HG03442 (cell line): ENCODE data around the gene ADAMTS19.
A peak's percentile ranks its signal among the peaks of the same experiment; 100 is the strongest.

Source experiments
- ATAC-seq: cut with Tn5 transposase; IDR thresholded peaks from one replicate; pipeline ENCODE4 v1.9.1; 2021; ENCODE audit warnings: mild to moderate bottlenecking, moderate library complexity; ENCODE audit not compliant: unreplicated experiment

ADAMTS19 gene

DNA sequence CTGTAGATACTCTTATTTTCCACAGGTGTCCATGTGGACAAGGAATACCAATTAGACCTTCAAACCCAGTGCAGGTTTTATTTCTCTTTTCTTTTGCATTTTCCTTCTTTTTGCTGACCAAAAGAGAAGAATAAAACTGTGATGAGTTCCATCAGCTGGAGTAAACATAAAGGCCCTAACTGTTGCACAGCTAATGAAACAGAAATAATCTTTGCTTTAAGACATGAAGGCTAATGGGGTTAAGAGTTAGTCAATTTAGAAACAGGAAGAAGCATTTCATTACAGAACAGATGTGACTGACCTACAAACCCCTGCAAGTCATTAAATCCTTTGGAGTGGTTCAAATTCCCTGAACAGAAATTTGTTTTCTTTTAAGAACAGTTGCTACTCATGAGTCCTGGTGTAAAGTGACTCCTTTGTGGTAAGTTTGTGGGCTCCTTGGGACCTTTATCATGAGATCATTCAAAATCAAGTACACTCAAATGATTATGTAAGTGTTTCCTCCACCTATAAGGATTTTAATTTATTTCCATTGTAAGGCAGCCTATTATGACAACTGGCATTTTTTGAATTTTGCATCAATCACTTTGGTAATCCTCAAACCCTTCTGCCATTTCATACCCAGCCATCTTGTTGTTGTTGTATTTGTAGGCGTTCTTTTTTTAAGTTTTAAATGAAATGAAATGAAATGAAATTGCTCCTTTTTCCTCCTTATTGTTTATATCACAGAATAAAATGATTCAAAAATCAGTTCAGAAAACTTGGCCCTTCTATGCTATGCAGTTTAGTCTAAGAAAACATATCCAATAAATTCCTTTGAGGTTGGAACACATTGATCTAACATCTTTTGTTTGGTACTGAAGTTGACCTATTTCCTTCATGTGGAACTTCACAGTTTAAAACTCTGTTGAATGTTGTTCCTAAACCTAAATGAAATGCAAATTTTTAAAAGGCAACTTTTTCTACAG lies 289.1 kb downstream of the ADAMTS19 start:
- no peak for ATAC-seq

DNA sequence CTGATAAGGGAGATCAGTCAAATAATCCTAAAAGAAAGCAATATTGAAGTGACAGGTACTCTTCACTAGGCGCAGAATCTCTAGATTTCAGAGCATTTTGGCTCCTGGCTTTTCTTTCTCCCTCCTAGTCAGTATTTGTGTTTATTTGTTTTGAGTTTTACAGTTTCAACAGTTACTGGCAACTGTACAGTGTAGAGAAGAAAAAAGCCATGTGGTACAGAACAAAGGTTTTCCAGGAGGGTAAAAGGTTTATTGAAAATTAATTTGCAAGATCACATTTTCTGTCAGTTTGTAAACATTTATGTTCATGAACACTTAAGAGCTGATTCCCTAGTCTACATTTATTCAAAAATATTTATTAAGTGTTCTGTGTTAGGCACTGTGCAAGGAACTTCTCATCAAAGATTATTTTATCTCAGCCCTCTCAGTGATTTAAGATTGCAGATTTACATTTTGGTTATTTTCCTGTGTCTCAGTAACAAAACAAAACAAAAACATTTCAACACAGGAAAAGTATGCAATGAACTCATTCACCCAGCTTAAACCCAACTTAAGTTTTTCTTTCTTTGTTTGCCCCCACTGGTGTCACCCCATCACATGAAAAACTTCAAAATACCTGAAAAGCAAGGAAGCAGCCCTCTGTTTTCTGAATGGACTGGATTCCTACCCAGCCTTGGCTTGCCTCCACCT lies 300.7 kb downstream of the ADAMTS19 start:
- no peak for ATAC-seq

DNA sequence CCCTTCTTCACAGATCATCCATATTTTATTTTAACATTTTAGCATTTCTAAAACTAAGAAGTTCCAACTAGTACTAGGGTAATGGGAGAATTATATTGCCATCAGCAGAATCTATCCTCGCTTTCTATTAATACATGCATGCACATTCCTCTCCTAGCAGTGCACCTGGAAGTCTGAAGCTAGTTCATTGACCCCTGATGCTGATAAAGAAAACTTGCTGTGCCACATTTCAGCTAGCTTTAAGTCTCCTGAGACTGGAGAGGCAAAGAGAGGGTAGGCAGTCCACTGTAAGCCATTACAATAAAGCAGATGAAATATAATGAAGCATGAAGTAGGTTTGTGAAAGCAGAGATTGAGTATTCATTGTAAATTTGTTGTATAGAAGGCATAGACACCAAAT lies 303.6 kb downstream of the ADAMTS19 start:
- no peak for ATAC-seq

DNA sequence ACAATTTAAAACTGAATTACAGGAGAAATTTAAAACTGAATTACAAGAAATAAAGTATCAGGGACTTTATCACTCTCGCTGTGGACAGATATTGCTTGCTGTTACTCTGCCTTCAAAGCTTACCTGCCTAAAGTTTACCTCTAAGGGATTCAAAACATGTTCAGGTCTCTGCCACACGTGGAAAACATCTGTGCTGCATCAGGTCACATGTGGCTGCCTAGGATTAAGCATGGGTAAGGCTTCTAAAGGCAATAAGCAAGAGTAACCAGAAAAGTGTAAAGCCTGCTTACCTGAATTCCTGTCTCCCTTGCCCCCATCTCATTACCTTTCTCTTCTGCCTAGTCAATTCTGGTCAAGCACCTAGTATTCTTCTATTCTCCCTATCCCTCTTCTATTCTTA lies 306.7 kb downstream of the ADAMTS19 start:
- no peak for ATAC-seq

DNA sequence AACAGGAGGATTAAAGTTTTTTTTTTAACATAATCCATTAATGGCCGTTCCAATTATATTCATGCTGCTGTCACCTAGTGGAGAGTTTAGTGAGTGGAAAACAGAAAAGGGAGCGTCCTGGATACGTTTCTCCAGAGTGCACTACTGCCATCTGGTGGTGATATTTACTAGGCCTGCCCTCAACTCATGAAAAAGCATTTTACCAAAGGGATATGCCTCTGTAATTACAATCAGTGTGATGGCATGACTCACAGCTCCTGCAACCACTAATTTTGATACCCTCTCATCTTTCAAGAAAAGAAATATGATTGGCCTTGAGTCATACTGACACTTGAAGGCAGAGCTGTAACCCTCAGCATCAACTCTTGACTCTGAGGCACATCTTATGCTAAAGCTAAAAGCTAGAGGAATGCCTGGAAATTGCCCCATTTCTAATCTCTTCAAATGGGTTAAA lies 307.9 kb downstream of the ADAMTS19 start:
- ATAC-seq: peak; percentile 94

DNA sequence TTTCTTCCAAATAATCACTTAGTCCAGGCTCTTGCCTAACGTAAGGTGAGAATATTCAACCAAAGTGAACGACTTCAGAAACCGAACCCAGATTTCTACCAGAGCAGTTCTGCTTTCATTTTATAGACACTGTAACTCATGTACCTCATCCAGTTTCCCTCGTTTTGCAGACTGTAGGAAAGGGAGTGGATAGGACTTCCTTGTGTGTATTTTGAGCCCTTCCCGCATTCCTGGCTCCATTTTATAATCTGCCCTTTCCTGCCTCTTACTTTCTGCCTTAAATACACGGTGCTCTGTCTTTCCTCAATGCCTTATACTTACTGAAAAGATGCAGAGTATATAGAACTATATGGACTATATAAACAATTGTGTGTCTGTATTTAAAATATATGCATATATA lies 308.6 kb downstream of the ADAMTS19 start:
- no peak for ATAC-seq

DNA sequence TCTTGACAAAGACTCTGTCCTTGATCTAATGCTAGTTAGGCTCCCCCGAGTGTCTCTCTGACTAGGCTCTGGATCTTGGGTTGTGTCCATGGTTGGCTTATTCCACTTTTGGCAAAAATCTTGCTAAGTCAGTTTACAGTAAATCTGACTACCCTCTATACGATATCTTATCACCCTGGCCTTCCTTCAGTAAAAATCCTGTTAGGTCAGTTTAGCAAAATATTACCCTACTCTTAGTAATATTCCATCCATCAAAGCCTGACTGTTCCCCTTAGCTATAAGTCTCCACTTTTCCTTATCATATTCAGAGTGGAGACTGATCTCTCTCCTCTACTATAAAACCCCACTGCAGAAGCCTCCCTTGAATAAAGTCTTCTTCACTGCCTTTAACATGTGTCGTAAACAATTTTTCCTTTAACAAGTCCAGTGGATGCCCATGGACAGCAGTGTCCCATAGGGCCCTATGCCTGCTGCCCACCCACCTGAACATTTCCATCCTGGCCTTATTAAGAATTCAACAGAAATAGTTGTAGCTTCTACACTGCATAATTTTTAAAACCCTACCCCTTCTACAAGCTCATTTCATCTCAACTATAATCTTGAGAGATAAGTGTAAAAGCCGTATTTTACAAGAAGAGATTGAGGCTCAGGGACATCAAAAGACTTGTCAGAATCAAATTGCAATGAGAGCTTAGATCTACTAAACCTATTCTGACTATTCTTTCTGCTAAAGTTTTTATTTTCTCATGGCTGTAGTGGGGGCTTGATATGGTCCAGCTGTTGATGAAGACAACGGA lies 310.1 kb downstream of the ADAMTS19 start:
- ATAC-seq: no peak

DNA sequence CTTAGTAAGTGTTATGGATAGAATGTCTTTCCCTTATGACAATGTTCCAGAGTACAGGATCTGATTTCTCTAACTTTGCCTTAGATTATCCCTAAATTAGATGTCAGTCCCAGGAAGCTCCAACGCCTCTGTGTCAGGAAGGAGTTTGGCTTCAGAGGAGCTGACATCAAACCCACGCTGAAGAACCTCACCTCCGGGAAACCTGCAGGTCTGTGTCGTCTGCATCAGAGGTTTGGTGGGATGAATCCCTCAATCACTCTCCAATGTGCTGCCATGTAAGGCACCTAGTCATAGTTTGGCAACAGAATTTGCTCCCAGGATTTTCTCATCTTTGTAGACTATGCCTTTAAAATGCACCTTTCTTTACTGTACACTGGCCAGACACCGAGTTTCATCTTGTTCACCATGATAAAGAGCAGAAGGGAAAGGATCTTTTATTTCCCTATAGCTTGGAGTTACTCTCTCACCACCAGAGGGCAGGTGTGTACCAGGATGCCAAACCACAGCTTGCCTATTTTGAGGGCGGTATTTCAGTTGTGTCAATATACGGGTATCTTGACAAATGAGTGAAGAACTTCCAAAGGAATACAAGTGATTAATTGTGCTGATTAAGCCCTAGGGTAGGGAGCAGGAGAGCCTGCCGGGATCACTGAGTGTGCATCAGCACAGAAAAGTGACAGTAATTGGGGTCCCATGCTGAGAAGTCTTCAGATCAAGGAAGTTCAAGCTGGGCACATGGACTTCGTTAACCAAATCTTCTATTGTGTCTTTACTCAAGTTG lies 311.1 kb downstream of the ADAMTS19 start:
- ATAC-seq: peak; percentile 69

DNA sequence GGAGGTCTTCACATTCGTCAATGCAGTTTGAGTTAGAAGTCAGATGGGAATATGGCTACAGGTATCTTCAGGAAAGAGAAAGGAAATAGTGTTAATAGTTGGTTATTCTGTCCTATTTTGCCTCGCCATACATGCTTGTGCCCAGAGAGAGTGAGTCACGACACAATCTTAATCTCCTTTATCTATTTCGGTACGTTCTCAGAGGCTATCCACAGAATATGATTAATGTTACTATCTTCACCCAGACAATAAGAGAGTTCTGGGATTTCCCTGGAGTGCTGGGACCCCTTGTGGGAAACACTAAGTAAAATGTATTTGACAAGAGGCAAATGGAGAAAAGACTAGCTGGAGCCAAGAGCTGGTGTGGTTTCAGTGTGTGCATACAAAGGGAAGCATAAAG lies 313.3 kb downstream of the ADAMTS19 start:
- no peak for ATAC-seq

DNA sequence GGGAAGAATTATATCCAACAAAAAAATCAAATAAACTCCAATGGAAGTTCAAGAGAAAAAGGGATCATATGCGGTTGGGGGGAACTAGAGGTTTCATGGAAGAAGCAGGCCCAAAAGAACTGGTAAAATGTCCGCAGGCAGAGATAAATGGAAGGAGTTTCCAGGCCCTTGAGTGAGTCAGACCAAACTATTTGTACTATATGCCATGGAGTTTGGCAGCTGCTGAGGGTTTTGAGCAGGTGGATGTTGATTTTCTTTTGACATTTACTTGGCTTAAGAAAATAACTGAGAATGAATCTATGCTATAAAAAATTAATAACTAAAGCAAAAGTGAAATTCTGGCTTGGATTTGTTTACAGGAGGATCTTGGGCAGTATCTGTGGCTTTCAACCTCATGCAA lies 321.5 kb downstream of the ADAMTS19 start:
- no peak for ATAC-seq
